IMR-90 (cell line): ENCODE results near the gene GRIN2A.

Source experiments
- CTCF ChIP-seq: conservative IDR thresholded peaks from 2 replicates; pipeline ENCODE4 v1.5.1; 2012; ENCODE audit warnings: mild to moderate bottlenecking, low read depth, low read length, improper control_type of control experiment
- MXI1 ChIP-seq: IDR thresholded peaks from 2 replicates; pipeline ENCODE4 v1.6.1; 2012; ENCODE audit warnings: low read depth, mild to moderate bottlenecking, low read length, moderate library complexity, borderline replicate concordance
- POLR2A ChIP-seq: IDR thresholded peaks from 2 replicates; pipeline ENCODE4 v1.6.1; 2012; ENCODE audit warnings: mild to moderate bottlenecking, low read depth, low read length

- TF ChIP-seq CTCF: no peak
- TF ChIP-seq POLR2A: no peak
- no peak for TF ChIP-seq MXI1
Measured at GRCh38 chr16:9773289-9773688, 408.9 kb downstream of the GRIN2A start.
